GM13977 (cell line): ENCODE measurements around the gene GMPPA.

Experiments
- DNase-seq: peaks from one replicate; pipeline ENCODE4 v3.0.0; 2012; ENCODE audit warnings: low spot score
- CTCF ChIP-seq: IDR thresholded peaks from 2 replicates; pipeline ENCODE4 v1.5.1; 2012; ENCODE audit warnings: mild to moderate bottlenecking, control low read depth; ENCODE audit not compliant: insufficient read depth; ENCODE audit errors: extremely low read depth, missing control alignments
- in situ Hi-C: fragments of 300-500 bp; cut with MboI; formaldehyde crosslinking; loops from one replicate; pipeline ENCODE4 v1.12.0; 2022; ENCODE audit warnings: low sequenced_read_pairs, low pct_unique_long_range_greater_than_20kb, mixed read lengths, inconsistent platforms; ENCODE audit not compliant: unreplicated experiment

GMPPA gene

GRCh38 chr2:219498280-219499057 is at the start of gene GMPPA:
GMPPA (plus strand) TSS chr2:219498891; CDS start chr2:219499976, 1,085 bp downstream.
- no peak for TF ChIP-seq CTCF
- in situ Hi-C loops = no loop called here
- DNase-seq = peak; percentile 99

- in situ Hi-C loops = no loop called here
- TF ChIP-seq CTCF = no peak
- no peak for DNase-seq
Observed at GRCh38 chr2:219449609-219450008, 49.1 kb upstream of the GMPPA start.

GRCh38 chr2:219451661-219452360 is 46.9 kb upstream of the GMPPA start:
- in situ Hi-C loops = no loop called here

GRCh38 chr2:219452361-219453317 is 46.1 kb upstream of the GMPPA start:
- in situ Hi-C loops = no loop called here
- DNase-seq = no peak
- no peak for TF ChIP-seq CTCF

More at GRCh38 chr2:219451661-219452360, 46.9 kb upstream of the GMPPA start:
- TF ChIP-seq CTCF = no peak
- no peak for DNase-seq

- in situ Hi-C loops = no loop called here
- no peak for TF ChIP-seq CTCF
- no peak for DNase-seq
Observed at GRCh38 chr2:219453671-219454590, 44.8 kb upstream of the GMPPA start.
